HG02981 (cell line): ENCODE measurements around the gene PHLDA2.
"Not testable (repeated sequence)": the region's sequence is repeated elsewhere in the genome, so short reads cannot be mapped to it uniquely, and the experiment has no call there.

Experiments
- ATAC-seq: cut with Tn5 transposase; IDR thresholded peaks from one replicate; pipeline ENCODE4 v1.9.1; 2021; ENCODE audit warnings: mild to moderate bottlenecking, moderate library complexity; ENCODE audit not compliant: unreplicated experiment

Gene PHLDA2

DNA sequence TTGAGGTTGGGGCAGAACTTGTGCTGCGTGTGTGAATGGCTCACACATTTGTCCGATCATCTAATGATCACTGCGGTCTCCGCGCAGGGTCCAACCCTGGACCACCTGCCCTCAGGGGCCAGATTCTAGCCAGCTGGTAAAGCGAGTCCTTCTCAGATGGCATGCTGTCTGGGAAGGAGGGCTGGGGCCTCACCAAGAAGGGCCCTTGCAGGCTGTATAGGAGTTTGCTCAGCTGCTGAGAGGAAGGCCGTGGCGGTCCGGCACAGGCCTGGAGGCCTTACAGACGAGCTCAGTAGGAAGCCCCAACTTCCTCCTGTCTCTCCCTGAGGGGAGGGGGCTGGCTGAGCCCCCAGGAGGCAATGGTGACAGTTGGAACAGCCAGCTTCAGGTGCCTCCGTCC, 13.7 kb downstream of the PHLDA2 start:
- no peak for ATAC-seq

DNA sequence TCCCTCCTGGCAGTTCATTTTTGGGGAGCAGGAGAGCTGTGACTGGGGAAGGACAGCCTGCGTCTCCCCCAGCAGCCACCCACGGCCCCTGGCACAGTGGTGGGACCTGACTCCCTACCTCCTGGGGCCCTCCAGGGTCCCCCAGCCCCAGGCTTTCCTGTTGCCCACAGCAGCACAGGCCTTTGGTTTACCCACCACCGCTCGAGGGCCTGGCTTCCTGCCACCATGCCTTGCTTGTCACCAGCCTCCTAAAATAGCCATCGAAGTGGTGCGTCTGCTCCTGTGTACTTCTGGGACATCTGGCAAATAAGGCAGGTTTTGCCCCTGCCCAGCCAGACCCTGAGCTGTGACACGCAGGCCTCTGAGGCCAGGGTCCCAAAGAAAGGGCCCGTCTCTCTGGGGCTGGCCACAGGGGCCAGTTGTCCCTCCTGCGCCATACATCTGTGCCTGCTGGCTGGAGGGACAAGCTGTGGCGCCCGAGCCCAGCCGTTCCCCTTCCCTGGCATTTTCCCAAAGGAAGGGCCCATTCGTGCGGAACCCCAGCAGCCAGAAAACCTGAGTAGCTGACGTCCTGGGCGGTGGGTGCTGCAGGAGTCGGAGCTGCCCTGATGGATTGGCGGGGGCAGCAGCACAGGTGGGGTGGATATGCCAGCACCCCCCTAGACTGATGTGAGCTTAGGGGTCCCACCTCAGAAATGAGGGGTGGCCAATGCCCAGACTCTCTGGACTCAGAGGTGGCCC, 14.6 kb downstream of the PHLDA2 start:
- ATAC-seq = no peak

DNA sequence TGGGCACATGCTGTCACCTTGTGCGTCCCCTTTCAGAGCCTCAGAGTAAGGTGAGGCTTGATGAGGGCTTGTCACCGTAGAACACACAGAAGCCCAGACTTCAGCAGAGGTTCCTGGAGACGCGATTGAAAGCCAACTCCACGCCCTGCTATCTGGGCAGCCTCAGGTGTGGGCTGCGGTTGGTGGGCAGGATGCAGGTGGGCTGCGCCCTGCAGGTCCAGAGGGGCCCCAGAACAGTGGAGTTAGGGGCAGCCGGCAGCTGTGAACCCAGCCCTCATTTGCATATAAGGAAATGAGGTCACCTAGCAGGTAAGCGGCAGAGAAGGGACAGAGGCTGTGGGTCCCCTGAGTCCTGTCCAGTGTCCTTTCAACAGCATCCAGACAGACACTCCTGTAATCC, 15.4 kb downstream of the PHLDA2 start:
- no peak for ATAC-seq

- no peak for ATAC-seq
These were observed 16.2 kb downstream of the PHLDA2 start for GRCh38 chr11:2913019-2913431.

GRCh38 chr11:2912498-2912897, 16.7 kb downstream of the PHLDA2 start:
- ATAC-seq = no peak

DNA sequence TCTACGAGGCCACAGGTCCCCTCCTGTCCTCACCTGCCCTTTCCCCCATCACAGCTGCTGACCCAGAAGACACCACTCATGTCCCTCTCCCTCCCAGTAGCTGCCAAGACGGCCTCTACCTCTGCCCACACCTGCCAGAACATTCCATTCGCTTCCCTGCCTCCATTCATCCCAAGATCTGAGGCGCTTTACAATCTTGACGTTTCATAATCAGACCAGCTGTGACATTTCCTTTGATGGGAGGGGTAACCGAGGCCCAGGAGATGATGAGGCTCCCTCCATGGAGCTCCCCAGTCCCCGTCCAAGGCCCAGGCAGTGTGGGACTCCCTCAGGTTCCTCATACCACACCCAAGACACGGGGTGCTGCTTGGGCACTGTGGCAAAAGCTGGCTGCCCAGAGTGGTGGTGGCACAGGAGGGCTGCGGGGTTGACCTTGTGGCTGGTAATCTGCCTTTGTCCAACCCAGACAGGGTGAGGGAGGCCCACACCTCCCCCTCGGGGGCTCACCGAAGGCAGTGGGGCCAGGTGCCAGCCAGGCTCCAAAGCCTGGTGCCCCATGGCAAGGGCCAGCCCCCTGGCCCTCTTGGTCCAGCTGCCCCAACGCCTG, 17.3 kb downstream of the PHLDA2 start:
- no peak for ATAC-seq

- ATAC-seq = no peak
These were observed 18.0 kb downstream of the PHLDA2 start for GRCh38 chr11:2911088-2911784.

GRCh38 chr11:2910401-2910955, 18.7 kb downstream of the PHLDA2 start:
- ATAC-seq = no peak

DNA sequence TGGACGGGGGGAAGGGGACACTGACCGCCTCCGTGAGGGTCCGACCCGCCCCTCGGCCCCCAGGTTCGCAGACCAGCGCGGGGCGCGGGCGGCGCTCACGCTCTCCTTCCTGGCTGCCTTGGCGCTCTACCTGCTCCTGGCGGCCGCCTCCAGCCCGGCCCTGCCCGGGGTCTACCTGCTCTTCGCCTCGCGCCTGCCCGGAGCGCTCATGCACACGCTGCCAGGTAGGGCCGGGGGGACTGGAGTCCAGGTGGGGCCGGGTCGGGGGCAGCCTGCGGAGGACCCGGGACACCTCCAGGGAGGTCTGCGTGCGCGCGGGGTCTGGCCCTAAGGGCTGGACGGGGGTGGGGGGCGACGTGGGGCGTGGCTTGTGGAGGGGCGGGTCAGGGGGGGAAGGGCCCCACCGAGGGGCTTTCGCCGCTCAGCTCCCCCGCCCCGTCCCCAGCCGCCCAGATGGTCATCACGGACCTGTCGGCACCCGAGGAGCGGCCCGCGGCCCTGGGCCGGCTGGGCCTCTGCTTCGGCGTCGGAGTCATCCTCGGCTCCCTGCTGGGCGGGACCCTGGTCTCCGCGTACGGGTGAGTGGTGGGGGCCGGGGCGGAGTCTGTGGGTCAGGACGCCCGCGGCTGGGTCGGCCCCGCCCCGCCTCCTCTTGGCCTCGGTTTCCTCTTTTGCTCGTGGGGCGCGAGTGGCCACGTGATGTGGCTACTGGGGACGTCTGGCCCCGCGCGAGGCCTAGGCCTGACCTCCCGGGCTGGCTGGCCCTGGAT, 19.9 kb downstream of the PHLDA2 start:
- no peak for ATAC-seq

DNA sequence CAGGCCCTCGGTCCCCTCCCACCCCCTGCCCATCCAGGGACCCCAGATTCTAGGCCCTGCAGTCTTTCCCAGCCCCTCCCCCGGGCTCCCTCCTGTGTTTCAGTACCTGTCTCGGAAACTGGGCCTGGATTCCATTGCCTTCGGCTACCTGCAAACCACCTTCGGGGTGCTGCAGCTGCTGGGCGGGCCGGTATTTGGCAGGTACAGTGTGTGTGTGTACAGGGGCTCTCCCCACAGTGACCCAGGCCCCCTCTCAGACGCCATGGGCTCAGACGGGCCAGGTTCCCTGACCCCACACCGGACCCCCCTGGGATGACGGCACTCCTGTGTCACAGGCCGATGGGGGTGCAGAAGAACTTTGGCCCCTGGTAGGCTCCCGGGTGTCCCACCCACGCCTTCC, 21.1 kb downstream of the PHLDA2 start:
- no peak for ATAC-seq

GRCh38 chr11:2905299-2905698, 23.9 kb downstream of the PHLDA2 start:
- not testable (repeated sequence) for ATAC-seq

DNA sequence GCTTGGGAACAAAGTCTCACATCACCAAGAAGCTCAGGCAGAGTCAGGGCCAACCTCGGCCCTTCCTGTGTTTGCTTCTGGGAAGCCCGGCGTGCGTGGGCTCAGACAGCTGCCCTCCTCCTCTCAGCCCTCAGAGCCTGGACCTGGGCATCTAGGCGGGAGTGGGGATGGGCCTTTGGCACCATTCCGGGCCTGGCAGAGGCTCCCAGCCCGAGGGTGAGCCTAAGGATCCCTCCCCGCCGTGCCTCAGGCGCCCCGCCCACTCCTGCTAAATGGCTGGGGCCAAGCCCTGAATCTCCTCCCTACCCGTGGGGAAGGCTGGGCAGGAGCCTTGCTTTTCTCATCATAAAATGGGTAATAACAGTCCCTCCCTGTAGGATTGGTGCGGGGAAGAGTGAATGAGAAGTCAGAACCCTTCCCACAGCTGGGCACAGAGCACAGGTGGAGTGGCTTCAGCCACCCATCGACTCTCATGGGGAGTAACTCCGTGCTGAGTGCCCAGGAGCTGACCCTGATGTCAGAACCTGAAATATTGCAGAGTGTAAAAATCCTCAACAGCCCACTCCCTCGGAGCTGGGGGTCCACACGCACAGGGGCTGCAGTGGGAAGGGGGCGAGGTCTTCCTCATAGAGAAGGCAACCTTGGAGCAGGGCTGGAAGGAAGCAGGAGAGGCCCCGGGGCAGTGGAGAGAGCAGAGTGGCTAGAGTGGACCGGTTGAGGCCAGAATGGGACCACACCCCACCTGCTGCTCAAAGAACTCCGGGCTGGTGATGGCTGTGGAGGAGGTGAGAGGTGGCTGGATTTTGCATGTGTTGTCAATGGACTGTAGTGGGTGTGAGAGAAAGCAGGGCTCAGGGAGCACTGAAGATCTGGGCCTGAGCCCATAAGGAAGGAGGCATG, 24.8 kb downstream of the PHLDA2 start:
- no peak for ATAC-seq

GRCh38 chr11:2903672-2904011, 25.6 kb downstream of the PHLDA2 start:
- ATAC-seq = no peak

DNA sequence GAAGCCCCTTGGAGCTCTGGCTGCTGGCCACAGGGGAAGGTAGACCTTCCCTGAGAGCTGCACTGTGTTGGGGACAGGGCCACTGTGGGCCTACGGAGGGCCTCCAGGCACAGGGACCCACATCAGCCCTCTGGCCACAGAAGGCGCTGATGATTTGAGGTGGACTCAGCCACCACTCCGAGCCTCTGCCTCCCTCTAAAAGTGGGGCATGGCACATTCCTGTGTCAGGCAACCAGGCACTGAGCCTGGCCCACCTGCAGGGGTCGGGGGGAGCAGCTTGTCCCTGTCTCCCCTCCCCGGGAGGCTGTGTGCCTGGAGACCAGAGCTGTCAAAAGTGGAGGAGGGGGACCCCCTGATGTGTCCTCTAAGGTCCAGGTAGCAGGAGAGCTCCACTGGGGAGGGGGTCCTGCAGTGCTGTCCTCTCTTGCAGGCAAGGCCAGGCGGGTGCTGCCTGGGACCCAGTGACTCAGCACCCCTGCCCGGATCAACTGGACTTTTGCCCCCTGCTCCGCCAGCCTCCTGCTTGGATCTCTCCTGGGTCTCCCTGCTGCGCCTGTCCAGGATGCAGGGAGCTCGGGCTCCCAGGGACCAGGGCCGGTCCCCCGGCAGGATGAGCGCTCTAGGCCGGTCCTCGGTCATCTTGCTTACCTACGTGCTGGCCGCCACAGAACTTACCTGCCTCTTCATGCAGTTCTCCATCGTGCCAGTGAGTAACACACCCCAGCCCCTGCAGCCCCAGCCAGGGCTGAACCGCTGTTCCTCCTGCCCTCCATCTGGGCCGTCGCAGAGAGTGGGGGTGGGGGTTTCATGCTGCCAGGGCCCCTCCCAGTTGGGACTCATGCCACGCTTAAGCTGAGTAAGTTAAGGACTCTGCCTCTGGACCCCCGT, 26.2 kb downstream of the PHLDA2 start:
- no peak for ATAC-seq

- peak; percentile 94 for ATAC-seq
These were observed 27.1 kb downstream of the PHLDA2 start for GRCh38 chr11:2901854-2902783.

DNA sequence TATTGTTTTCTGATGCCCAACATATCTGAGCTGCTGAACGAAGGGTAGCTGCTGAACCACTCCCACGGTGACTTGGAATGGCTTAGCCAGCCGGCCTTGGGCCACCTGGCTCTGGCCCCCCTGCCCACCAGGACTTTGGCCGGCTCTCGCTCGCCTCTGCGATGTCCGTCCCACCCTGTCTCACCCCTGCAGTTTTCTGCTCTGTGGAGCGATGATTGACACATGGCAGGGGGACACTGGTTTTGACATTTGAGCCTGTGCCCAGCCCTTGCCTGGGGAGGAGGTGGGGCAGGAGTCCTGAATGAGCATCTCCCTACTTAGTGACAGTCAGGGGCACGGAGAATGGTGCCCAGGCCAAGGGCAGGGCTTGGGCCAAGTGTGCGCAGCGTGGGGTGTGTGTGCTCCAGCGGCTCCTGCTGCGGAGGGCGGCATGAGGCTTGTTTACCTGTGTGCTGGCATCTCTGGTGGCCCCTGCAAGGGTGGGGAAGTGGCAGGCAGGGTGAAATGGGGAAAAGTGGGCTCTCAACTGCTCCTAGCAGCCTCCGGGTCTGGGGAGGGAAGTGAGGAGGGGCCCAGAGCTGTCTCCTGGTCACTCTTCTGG, 27.9 kb downstream of the PHLDA2 start:
- no peak for ATAC-seq

DNA sequence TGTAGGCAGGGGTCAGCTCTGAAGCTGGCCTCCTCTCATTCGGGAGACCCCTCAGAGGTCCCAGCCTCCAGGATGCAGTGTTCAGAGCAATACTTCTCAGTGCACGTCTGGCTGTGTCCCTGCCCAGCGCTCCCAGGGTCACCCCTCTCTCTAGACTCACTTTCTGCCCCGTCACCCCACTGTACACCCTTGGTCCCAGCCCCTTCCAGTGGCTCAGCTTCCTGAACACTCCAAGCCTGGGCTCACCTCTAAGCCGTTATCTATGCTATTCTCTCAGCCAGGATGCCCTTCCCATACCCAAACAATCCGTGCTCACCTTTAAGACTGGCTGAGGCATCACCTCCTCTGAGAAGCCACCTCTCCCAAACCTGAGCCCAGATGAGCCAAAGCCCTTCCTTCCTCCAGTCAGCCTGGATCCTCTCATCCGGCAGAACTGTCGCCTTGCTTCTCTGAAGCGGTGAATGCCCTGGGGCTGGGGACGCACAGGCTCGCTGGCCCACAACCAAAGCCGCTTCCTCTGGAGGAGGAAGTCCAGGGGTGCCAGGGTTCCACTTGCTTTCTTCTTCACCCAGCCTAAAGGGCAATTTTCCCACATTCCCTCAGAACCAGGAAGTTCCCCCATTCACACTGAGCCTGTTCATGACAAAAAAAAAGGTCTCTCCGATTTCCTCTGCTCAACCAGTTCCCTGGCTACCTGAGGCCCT, 30.0 kb downstream of the PHLDA2 start:
- no peak for ATAC-seq
